Upper lobe of left lung (tissue), 4 donors: Measurements from ENCODE around the gene NXF1.

Experiments used
- EP300 ChIP-seq, 4 donors: sonication (generic); formaldehyde crosslinking; IDR thresholded peaks; one replicate each; pipeline ENCODE4 v1.5.1; 2017; ENCODE audit warnings: antibody characterized with exemption in 4 of 4, control low read depth in 2 of 4
- POLR2AphosphoS5 ChIP-seq, 2 donors: sonication (generic); formaldehyde crosslinking; IDR thresholded peaks; one replicate each; pipeline ENCODE4 v1.5.1; 2017; ENCODE audit warnings: antibody characterized with exemption in 2 of 2
- TF ChIP-seq, protein P1 (sequence below), 6 experiments: fragments of 450-650 bp in 4 of 6; fragments of 200-600 bp in 2 of 6; sonication (generic) in 2 of 6; IDR thresholded peaks; one replicate each; pipeline ENCODE4 v1.5.1; 2016 to 2019; ENCODE audit warnings: antibody characterized with exemption in 6 of 6

- TF ChIP-seq EP300 (IDR thresholded peaks at IDR 0.05) (peak in 1 of 4 donors; percentile 6), POLR2AphosphoS5 (IDR thresholded peaks at IDR 0.05) (peak; percentile 74 to 96)
- TF ChIP-seq, protein P1, sequence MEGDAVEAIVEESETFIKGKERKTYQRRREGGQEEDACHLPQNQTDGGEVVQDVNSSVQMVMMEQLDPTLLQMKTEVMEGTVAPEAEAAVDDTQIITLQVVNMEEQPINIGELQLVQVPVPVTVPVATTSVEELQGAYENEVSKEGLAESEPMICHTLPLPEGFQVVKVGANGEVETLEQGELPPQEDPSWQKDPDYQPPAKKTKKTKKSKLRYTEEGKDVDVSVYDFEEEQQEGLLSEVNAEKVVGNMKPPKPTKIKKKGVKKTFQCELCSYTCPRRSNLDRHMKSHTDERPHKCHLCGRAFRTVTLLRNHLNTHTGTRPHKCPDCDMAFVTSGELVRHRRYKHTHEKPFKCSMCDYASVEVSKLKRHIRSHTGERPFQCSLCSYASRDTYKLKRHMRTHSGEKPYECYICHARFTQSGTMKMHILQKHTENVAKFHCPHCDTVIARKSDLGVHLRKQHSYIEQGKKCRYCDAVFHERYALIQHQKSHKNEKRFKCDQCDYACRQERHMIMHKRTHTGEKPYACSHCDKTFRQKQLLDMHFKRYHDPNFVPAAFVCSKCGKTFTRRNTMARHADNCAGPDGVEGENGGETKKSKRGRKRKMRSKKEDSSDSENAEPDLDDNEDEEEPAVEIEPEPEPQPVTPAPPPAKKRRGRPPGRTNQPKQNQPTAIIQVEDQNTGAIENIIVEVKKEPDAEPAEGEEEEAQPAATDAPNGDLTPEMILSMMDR (IDR thresholded peaks at IDR 0.05), result no peak
Observed at GRCh38 chr11:62831520-62832335, 26.5 kb upstream of the NXF1 start, which contains the start of gene STX5.
